NCI-H1930 (cell line): ENCODE results near the gene FAM9B.
"Not testable (repeated sequence)": the region's sequence is repeated elsewhere in the genome, so short reads cannot be mapped to it uniquely, and the experiment has no call there.

ENCODE experiments used
- DNase-seq, 2 experiments: peaks; one replicate each; lab custom pipeline; 2025; lab: John Stamatoyannopoulos, UW

Gene FAM9B

DNA sequence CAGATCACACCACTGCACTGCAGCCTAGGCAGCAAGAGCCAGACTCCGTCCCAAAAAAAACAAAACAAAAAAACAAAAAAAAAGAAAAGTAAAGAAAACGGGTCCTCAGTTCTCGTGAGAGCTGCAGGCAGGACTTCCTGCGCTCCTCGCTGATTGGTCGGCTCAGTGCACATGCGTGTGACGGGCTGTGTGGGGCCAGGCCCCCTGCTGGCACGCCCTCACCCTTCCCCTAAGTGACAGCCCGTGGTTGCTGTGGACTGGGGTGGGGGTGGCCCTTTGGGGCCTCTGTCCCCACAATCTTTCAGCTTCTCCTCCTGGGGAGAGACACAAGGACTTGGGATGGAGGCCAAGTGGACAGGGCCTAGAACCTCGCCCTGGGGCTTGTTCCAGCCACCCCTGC lies at the start of gene FAM9B:
TSS of gene FAM9B (minus strand) at position 139 of the 400 bp plus-strand sequence. CDS start 1,141 bp downstream, outside the sequence.
- no peak for DNase-seq

GRCh38 chrX:9081271-9081670 lies 47.3 kb upstream of the FAM9B start:
- no peak for DNase-seq

DNA sequence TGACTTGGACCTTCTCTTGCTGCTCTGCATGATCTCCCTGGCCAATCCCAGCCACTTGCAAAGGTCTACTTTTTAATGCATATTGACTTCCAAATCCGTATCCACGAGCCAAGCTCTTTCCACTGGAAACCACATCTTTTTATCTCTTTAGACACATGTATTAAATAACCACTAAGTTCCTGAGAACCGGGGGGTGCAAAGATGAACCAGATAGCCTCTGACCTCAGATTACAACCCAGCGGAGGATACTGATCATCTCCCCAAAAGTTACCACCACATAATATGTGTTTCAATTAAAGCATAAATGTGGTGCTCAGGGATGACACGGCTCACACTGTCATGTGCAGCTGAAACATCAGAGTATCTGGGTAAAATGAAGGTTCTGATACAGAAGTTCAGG lies 40.4 kb upstream of the FAM9B start:
- DNase-seq = no peak

- DNase-seq = no peak
Observed at GRCh38 chrX:9072281-9072680, 38.4 kb upstream of the FAM9B start.

GRCh38 chrX:9071031-9071650 lies 37.2 kb upstream of the FAM9B start:
- DNase-seq = no peak

- DNase-seq = no peak
Observed at GRCh38 chrX:9069573-9069972, 35.6 kb upstream of the FAM9B start.

DNA sequence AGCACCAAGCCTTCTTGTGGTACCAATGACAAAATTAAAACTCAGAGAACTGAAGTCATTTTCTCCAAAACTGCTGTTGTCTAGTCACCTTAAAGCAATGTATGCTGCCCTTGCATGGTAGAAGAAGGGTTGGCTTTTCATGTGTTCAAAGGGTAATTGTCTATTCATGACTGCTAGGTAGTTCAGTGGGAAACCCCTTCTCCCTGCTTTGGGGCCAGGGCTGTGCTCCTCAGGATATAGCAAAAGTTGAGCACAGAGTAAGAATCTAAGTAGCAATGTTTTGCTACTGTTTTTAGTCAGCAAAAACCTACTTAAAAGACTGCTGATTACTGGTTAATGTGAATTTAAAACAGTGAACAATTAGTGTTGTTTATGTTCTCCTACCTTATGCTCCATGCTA lies 30.8 kb upstream of the FAM9B start:
- DNase-seq = no peak

- DNase-seq = no peak
Observed at GRCh38 chrX:9062641-9063040, 28.7 kb upstream of the FAM9B start.

GRCh38 chrX:9055354-9055753 lies 21.4 kb upstream of the FAM9B start:
- no peak for DNase-seq

DNA sequence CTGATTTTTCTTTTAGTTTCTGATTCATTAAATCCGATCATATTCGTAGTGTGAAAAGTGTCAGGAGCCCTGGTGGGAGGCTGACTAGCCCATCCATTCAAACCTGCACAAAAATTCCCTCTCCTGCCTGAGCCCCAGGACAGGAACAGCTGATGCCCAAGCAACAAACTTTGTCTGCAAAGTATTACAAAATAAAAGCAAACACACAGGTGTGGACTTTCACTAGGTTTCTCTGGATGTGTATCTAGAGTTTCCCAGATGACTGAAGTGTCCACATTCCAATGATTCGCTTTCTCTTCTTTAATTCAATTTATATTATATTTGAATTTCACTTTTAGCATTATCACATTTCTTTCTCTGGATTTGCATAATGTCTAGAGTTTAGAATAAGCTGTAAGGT lies 18.2 kb upstream of the FAM9B start:
- no peak for DNase-seq

DNA sequence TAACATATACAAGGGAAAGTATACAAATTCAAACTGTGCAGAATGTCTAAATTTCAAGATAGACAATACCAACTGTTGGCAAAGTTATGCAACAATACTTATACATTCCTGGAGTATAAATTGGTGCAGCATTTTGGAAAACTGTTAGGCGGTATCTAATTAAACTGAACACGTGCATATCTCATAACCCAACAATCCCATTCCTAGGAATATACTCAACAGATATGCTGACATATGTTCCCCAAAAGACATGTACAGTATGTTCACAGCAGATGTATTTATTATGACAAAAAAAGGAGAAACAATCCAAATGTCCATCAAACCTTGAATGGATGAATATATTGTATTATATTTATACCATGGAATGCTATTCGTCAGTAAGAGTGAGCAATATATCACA lies 16.4 kb upstream of the FAM9B start:
- no peak for DNase-seq

DNA sequence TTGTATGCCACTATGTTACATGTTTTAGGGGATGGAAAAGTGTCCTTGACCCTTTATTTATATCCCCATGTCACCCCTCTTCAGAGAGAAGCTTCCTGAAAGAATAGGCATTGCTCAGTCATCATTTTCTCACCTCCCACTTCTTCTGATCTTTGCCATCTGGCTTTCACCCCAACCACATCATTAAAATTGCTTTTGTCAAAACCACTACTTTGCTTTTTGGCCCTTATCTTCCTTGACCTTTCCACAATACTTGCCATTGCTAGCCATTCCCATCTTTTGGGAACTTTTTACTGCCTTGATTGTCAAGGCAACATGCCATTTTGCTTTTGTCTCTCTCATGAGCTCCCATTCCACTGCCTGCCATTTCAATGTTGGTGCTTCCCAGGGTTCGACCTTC lies 14.9 kb upstream of the FAM9B start:
- DNase-seq = no peak

DNA sequence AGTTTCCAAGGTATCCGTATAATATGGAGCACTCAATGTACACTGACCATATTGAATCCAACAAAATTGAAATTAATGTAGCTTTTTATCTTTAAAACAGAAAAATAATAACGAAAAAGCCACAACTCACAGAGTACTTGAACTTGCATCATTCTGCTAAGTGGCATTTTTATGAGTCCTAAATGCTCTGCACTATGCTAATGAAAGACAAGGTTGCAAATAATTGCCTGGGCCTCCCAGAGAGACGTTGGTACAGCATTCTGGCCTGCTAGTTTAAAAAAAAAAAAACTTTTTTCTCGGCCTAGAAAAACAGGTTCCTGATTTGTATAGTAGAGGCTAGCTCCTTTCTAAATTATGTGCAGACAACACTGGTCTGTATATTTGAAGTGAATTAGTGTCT lies 4.3 kb upstream of the FAM9B start:
- no peak for DNase-seq

- no peak for DNase-seq
Observed at GRCh38 chrX:9037296-9037695, 3.4 kb upstream of the FAM9B start.

DNA sequence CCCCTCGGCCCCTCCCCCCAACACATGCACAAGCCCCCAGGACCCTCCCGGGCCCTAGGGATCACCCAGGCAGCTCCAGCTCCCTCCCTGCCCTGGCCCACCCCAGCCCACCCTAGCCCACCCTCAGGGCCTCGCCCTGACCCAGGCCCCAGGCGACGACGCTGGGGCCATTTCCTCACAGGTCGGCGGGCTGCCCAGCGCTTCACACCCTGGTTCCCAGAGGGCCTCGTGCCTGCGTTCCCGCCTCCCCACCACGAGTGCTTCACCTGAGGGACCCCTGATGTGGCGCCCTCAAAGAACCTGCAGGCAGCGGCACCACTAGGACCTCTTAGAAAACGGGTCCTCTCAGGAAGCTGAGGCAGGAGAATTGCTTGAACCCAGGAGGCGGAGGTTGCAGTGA lies 341 bp downstream of the FAM9B start:
- no peak for DNase-seq

DNA sequence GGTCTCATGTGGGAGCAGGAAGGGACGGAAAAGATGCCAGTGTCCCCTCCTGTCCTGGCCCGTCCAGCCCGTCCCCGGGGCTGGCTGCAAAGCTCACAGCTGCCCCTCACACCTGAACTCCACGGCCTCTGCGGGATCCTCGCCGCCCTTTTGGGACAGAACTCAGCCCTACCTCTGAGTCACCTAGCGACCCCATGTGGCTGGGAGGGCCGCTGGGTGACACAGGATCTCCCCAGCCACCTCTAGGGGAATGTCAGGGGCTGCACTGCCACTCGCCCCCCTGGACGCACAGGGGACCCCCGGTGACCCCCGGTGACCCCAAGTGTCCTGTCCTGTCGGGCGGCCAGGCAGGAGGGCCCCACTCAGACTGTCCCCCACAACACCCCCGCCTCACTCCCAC lies 748 bp downstream of the FAM9B start:
- DNase-seq = no peak

GRCh38 chrX:9023293-9023692 lies 10.6 kb downstream of the FAM9B start:
- DNase-seq = no peak

- no peak for DNase-seq
Observed at GRCh38 chrX:9019151-9019550, 14.8 kb downstream of the FAM9B start.

DNA sequence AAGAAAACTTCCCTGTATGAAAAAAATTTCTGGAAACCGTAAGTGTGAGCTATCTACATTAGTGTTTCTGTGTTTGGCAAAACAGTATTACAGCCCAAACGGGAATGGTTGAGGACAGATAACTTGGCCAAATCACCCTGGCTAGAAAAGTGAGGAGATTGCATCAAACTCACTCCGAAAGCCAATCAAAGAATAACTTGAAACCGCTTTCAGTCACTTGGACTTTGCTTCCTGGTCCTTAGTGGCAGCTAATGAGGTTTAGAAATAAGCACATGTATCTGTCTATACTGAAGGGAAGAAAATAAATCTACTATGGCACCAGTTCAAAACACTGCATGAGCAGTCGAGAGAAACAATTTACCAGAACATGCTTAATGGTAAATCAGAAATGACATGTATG lies 15.6 kb downstream of the FAM9B start:
- not testable (repeated sequence) for DNase-seq

DNA sequence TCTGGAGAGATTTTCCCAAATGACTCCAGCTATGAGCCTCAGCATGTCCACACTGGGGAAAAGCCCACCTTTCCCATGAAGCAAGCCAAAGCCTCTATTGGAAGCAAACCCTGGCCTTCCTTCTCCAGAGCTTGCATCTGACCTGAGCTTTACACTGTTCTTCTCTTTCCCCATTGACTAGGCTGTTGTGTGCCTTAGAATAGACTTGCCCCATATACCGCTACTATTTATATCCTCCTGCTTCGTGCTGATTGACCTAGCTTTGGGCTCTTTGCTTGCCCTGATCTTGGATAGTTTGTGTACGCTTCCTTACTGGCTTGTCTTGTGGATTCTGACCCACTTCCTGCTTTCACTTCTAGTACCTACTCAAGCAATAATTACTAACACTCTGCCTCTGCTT lies 30.9 kb downstream of the FAM9B start:
- no peak for DNase-seq

DNA sequence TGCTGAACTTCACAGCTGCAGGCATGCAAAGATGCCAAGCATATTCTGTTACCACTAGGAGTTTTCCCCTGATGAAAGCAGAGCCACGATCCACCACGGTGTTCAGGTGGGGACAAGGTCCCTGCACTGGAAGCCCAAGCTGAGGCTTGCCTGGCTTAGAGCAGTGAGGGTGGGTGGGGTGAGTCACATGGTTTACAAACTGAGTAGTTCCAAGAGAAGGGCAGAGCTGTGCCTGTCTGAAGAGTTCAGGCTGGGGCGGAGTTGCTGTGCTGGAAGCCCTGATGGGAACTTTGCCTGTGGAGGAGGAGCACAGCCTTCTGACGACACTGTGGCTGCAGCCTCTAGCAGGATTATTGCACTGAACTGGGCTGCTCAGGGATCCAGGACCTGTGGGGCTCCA lies 45.5 kb downstream of the FAM9B start:
- DNase-seq = no peak

GRCh38 chrX:8987672-8988250 lies 46.2 kb downstream of the FAM9B start:
- no peak for DNase-seq

DNA sequence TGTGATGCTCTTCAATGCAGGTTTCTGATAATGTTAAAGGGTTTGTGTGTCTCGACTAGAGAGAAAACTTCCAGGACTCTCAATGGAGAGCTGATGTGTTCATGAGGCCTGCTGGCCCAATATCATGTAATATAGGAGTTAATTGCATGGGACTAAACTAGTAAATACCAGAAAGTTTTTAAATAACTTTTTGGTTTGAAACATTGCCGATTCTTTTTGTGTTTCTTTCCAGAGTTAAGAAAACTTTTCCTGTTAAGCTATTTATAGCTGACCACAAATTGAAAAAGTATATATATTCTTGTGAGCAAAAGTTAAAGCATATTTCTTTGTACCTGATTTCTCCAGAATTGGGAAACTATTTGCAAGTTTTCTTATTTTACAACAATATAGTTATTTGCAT lies 49.7 kb downstream of the FAM9B start:
- no peak for DNase-seq

- DNase-seq = no peak
Observed at GRCh38 chrX:8981723-8982122, 52.2 kb downstream of the FAM9B start.
